D721Med (cell line): ENCODE measurements around the gene ZDHHC11.

ENCODE experiments used
- DNase-seq: peaks from one replicate; pipeline ENCODE4 v3.0.0; 2011; ENCODE audit warnings: low spot score; ENCODE audit not compliant: insufficient read length
- FAIRE-seq: peaks from 2 replicates; lab custom pipeline; 2011; peaks lifted over from hg19 to GRCh38; lab: Jason Lieb, UNC
- TF ChIP-seq, protein P1 (sequence below): IDR thresholded peaks from 2 replicates; pipeline ENCODE4 v1.5.1; 2012; ENCODE audit warnings: mild to moderate bottlenecking, control low read depth; ENCODE audit not compliant: insufficient read depth; ENCODE audit errors: missing control alignments

ZDHHC11 gene

DNA sequence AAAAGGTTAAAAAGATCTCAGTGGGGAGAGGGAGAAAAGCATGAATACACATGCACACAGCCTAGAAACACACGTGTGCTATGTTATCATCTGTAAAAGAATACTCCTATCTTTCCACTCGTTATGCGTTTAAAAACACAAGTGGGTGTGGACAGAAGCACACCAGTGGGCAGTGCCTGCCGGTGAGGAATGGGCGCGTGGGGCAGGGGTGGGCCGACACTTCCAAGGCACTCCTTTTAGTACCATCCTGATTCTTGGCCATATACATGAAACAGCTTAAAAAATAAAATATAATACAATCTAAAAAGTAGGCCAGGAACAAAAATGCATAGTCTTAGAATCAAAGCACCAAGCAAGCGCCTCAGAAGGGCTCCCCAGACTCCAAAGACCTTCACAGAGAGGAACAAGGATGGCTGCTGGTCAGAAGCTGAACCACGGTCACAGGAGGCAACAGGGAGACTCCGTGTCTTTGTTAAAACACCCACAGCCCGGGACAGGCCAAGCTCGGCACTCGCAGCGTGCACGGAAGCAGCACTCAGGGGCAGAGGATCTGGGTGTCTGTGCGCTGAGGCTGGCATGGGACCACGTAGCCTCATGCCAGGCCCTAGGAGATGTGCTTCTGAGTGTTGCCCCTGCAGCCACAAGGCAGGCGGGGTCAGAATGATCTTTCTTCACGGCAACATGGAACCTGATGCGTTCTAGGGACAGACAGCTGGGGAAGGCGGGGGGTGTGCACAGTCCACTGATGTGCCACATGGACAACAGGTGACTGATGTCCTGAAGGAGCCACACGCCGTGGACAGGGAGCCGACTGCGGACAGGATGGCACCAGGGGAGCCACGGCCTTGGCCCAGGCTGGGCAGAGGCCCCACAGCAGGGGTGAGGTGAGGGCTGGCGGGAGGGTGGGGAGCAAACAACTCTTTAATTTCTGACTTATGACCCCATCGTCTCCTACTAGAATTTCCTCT is 25.9 kb upstream of the ZDHHC11 start:
- no peak for DNase-seq
- no peak for FAIRE-seq
- TF ChIP-seq, protein P1, sequence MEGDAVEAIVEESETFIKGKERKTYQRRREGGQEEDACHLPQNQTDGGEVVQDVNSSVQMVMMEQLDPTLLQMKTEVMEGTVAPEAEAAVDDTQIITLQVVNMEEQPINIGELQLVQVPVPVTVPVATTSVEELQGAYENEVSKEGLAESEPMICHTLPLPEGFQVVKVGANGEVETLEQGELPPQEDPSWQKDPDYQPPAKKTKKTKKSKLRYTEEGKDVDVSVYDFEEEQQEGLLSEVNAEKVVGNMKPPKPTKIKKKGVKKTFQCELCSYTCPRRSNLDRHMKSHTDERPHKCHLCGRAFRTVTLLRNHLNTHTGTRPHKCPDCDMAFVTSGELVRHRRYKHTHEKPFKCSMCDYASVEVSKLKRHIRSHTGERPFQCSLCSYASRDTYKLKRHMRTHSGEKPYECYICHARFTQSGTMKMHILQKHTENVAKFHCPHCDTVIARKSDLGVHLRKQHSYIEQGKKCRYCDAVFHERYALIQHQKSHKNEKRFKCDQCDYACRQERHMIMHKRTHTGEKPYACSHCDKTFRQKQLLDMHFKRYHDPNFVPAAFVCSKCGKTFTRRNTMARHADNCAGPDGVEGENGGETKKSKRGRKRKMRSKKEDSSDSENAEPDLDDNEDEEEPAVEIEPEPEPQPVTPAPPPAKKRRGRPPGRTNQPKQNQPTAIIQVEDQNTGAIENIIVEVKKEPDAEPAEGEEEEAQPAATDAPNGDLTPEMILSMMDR: no peak

DNA sequence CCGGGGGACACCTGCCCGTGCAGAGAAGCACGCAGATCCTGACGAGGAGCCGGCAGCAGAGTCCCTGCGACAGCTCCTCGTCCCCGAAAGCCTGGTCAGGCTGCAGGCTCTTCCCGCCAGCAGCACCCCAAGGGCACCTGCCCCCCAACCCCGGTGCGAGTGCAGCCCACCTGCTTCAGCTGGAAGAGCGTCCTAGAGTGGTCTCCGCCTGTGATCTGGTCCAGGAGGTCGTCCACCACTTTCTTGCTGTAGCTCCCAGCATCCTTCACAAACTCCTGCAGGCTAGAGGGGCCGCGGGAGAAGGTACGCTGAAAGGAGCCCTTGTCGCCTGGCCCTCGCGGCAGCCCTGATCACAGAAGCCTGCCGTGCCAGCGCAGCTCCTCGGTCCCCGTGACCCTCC is 25.1 kb upstream of the ZDHHC11 start:
- DNase-seq: no peak
- FAIRE-seq: no peak
- TF ChIP-seq, protein P1: no peak

DNA sequence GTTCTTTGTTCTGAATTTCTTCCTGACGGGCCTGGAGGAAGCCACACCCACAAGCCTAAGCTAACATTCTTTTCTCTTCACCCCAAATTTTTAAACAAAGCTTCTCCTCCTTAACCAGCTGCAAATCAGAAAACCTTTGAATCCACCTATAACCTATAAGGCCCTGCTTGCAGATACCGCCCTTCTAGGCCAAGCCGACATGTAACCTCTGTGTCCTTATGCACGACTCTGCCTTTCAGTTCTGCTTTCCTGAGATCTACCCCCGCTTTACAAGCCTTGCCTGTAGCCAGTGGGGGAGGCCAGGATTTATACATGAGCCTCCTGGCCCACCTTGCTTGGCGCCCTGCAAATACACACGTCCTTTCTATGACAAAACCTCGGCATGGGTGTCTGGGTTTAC is 22.5 kb upstream of the ZDHHC11 start:
- TF ChIP-seq, protein P1: no peak
- no peak for FAIRE-seq
- DNase-seq: no peak

DNA sequence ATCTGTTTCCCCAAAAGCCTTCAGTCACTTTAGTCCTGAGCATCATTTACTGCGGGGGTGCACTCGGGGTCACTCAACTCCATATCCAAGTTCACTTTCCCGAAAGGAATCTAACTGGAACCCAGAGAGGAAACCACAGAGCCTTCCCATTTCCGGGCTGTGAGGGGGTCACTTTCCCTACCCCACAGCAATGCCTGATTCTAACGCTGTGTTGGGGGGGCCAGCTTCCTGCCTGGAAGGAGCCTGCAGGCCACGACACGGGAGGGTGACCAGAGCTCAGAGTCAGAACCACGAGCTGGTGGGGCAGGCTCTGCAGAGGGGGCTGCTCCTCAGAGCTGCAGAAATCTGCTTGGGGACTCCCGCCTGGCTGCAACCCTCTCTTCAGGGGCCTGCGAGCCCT is 21.5 kb upstream of the ZDHHC11 start:
- TF ChIP-seq, protein P1: no peak
- FAIRE-seq: no peak
- no peak for DNase-seq

GRCh38 chr5:871596-872298 is 21.0 kb upstream of the ZDHHC11 start:
- DNase-seq (no peak), FAIRE-seq (no peak)
- TF ChIP-seq, protein P1: no peak

- TF ChIP-seq, protein P1: no peak
- DNase-seq (no peak), FAIRE-seq (no peak)
Observed at GRCh38 chr5:870956-871355, 20.2 kb upstream of the ZDHHC11 start.
